MCF 10A (cell line): Measurements from ENCODE around the gene GNGT1. TPM values are rescaled to one million over a fixed set of nuclear protein-coding genes. Genes with fewer than 3 reads are reported as not detected.
"Not testable (repeated sequence)": the region's sequence is repeated elsewhere in the genome, so short reads cannot be mapped to it uniquely, and the experiment has no call there.

ENCODE experiments used
- BruUV-seq: library from RNA; stranded (reverse); fragments of 400-500 nt; replicated peaks from 2 replicates; lab custom pipeline; 2021; lab: Mats Ljungman, UMichigan
- CTCF ChIA-PET: fragments of 300-600 bp; sonication (Branson Sonifier 250); formaldehyde crosslinking; extraction: SDS; loops from one replicate; lab custom pipeline; 2021; ENCODE audit warnings: antibody characterized with exemption, inconsistent platforms; lab: Yijun Ruan, JAX
- POLR2A ChIA-PET: fragments of 300-600, 350-650 bp; sonication (Branson Sonifier 250); formaldehyde crosslinking; extraction: SDS; loops from one replicate; lab custom pipeline; 2020; ENCODE audit warnings: antibody characterized with exemption, inconsistent platforms; lab: Yijun Ruan, JAX
- DNase-seq: peaks from one replicate; pipeline ENCODE4 v3.0.0-alpha.2; 2018; ENCODE audit not compliant: unreplicated experiment
- H3K27ac Mint-ChIP-seq: one replicate; pipeline ENCODE4 v1.8.0; 2022; ENCODE audit warnings: mild to moderate bottlenecking, low read depth, mixed read lengths; ENCODE audit not compliant: unreplicated experiment
- H3K27me3 Mint-ChIP-seq: one replicate; pipeline ENCODE4 v1.8.0; 2022; ENCODE audit warnings: mixed read lengths; ENCODE audit not compliant: insufficient read depth, unreplicated experiment
- H3K36me3 Mint-ChIP-seq: one replicate; pipeline ENCODE4 v1.8.0; 2022; ENCODE audit warnings: mild to moderate bottlenecking, moderate library complexity, mixed read lengths; ENCODE audit not compliant: insufficient read depth, unreplicated experiment
- H3K4me1 Mint-ChIP-seq: one replicate; pipeline ENCODE4 v1.8.0; 2022; ENCODE audit warnings: mixed read lengths; ENCODE audit not compliant: insufficient read depth, unreplicated experiment
- H3K4me3 Mint-ChIP-seq: one replicate; pipeline ENCODE4 v1.8.0; 2022; ENCODE audit warnings: mild to moderate bottlenecking, moderate library complexity, mixed read lengths; ENCODE audit not compliant: unreplicated experiment
- H3K9me3 Mint-ChIP-seq: one replicate; pipeline ENCODE4 v1.8.0; 2022; ENCODE audit warnings: mixed read lengths; ENCODE audit not compliant: unreplicated experiment
- CTCF ChIP-seq: fragments of 200-600 bp; IDR thresholded peaks from one replicate; pipeline ENCODE4 v1.8.0; 2022; ENCODE audit warnings: antibody characterized with exemption, mild to moderate bottlenecking; ENCODE audit not compliant: unreplicated experiment
- intact Hi-C: fragments of 100-400 bp; cut with micrococcal nuclease; formaldehyde crosslinking; loops from 2 replicates; pipeline ENCODE4 v1.14.1; 2022
- total RNA-seq: library from RNA; stranded (reverse); gene quantifications from 2 replicates; pipeline ENCODE4 v1.2.3, GENCODE V29; 2022

Gene GNGT1
- total RNA-seq, 1 experiment from 2014 or later, result not detected

GRCh38 chr7:93897680-93898079 is 8.7 kb upstream of the GNGT1 start:
- POLR2A ChIA-PET, result no interaction called here
- intact Hi-C loops, result loop anchor here (10.0 kb wide), 1 partner anchor 93 kb away; no protein-coding TSS in a partner anchor

GRCh38 chr7:93902777-93903423 is 3.5 kb upstream of the GNGT1 start:
- intact Hi-C loops, result loop anchor here (1.0 to 10.0 kb wide), 5 partner anchors 184 to 492 kb away; partner anchors contain the start of gene COL1A2
- Mint-ChIP-seq H3K36me3 (no peaks in the 10 kb centered on the region), H3K27ac (no peak overlapping the region), H3K4me3 (no peak overlapping the region), H3K4me1 (no peaks in the 10 kb centered on the region), H3K9me3 (no peaks in the 10 kb centered on the region), H3K27me3 (no peaks in the 10 kb centered on the region)
- peak; percentile 80 for TF ChIP-seq CTCF
- ChIA-PET POLR2A (interaction anchor here (0.8 to 1.0 kb wide), 2 partner anchors 175 to 373 kb away, joined by 3 to 4 read pairs; no protein-coding TSS in a partner anchor), CTCF (interaction anchor here (0.6 to 2.9 kb wide), 21 partner anchors 9 to 1390 kb away, joined by 3 to 16 read pairs (median 4); partner anchors contain the start of genes GNG11 and TFPI2)
- BruUV-seq, result no TSS peak
- peak; percentile 68 for DNase-seq

More at GRCh38 chr7:93897680-93898079, 8.7 kb upstream of the GNGT1 start:
- Mint-ChIP-seq H3K36me3 (no peaks in the 10 kb centered on the region), H3K4me1 (no peaks in the 10 kb centered on the region), H3K27me3 (no peaks in the 10 kb centered on the region), H3K9me3 (no peaks in the 10 kb centered on the region), H3K27ac (no peak overlapping the region), H3K4me3 (no peak overlapping the region)
- DNase-seq, result no peak
- no TSS peak for BruUV-seq
- CTCF ChIA-PET, result interaction anchor here (0.6 to 2.1 kb wide), 3 partner anchors 11 to 1224 kb away, joined by 3 to 8 read pairs (median 3); no protein-coding TSS in a partner anchor
- TF ChIP-seq CTCF, result no peak

- Mint-ChIP-seq H3K4me1 (peaks cover 9% of the 10 kb centered on the region), H3K27ac (peak overlapping the region; percentile 28), H3K27me3 (no peaks in the 10 kb centered on the region), H3K36me3 (no peaks in the 10 kb centered on the region), H3K9me3 (no peaks in the 10 kb centered on the region), H3K4me3 (no peak overlapping the region)
- peak; percentile 88 for DNase-seq
- POLR2A ChIA-PET, result interaction anchor here (1.4 kb wide), 1 partner anchor 12 kb away, joined by 5 read pairs; the partner anchor contains the start of gene GNG11
- no TSS peak for BruUV-seq
- TF ChIP-seq CTCF, result no peak
- intact Hi-C loops, result no loop called here
- CTCF ChIA-PET, result interaction anchor here (0.5 to 1.1 kb wide), 7 partner anchors 10 to 370 kb away, joined by 3 to 9 read pairs (median 3); no protein-coding TSS in a partner anchor
Measured at GRCh38 chr7:93910076-93910994, 4.0 kb downstream of the GNGT1 start.

GRCh38 chr7:93911242-93911641 is 4.9 kb downstream of the GNGT1 start:
- H3K36me3 Mint-ChIP-seq, H3K4me1 Mint-ChIP-seq, BruUV-seq, intact Hi-C loops, H3K4me3 Mint-ChIP-seq, H3K27ac Mint-ChIP-seq, DNase-seq, H3K9me3 Mint-ChIP-seq, H3K27me3 Mint-ChIP-seq: not testable (repeated sequence)
- ChIA-PET POLR2A (interaction anchor here (0.6 to 1.4 kb wide), 2 partner anchors 11 to 24 kb away, joined by 4 to 5 read pairs; partner anchors contain the start of gene GNG11), CTCF (interaction anchor here (0.6 kb wide), 1 partner anchor 369 kb away, joined by 3 read pairs; no protein-coding TSS in a partner anchor)

- DNase-seq, result peak; percentile 41
- H3K4me3 Mint-ChIP-seq, H3K9me3 Mint-ChIP-seq, intact Hi-C loops, H3K27ac Mint-ChIP-seq, BruUV-seq, CTCF ChIA-PET, H3K36me3 Mint-ChIP-seq, H3K27me3 Mint-ChIP-seq: not testable (repeated sequence)
- H3K4me1 Mint-ChIP-seq, result peaks cover 14% of the 10 kb centered on the region
- POLR2A ChIA-PET, result interaction anchor here (0.6 kb wide), 1 partner anchor 23 kb away, joined by 4 read pairs; no protein-coding TSS in a partner anchor
Measured at GRCh38 chr7:93911661-93912060, 5.3 kb downstream of the GNGT1 start.
